Daoy (cell line): ENCODE data around the gene MEIOSIN. TPM values are rescaled to one million over a fixed set of nuclear protein-coding genes. Genes with fewer than 3 reads are reported as not detected.
A peak's percentile ranks its signal among the peaks of the same experiment; 100 is the strongest.
"Not testable (repeated sequence)": the region's sequence is repeated elsewhere in the genome, so short reads cannot be mapped to it uniquely, and the experiment has no call there.

Experiments
- DNase-seq: peaks from one replicate; pipeline ENCODE4 v3.0.0-alpha.2; 2015; ENCODE audit warnings: low read depth
- total RNA-seq: library from RNA; depleted of rRNA; stranded (reverse); fragments of >200 nt; shearing (Covaris generic); gene quantifications from 2 replicates; pipeline ENCODE4 v1.2.3, GENCODE V29; 2014

MEIOSIN gene
- total RNA-seq, 1 experiment from 2014 or later: not detected

DNA sequence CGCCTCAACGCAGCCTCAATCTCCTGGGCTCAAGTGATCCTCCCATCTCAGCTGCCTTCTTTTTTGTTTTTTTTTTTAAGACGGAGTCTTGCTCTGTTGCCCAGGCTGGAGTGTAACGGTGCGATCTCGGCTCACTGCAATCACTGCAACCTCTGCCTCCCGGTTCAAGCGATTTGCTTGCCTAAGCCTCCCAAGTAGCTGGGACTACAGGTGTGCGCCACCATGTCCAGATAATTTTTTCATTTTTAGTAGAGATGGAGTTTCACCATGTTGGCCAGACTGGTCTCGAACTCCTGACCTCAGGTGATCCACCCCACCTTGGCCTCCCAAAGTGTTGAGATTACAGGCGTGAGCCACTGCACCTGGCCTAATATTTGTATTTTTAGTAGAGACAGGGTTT is 13.2 kb upstream of the MEIOSIN start:
- not testable (repeated sequence) for DNase-seq

GRCh38 chr19:45728683-45729082 is 4.6 kb upstream of the MEIOSIN start:
- DNase-seq: not testable (repeated sequence)

DNA sequence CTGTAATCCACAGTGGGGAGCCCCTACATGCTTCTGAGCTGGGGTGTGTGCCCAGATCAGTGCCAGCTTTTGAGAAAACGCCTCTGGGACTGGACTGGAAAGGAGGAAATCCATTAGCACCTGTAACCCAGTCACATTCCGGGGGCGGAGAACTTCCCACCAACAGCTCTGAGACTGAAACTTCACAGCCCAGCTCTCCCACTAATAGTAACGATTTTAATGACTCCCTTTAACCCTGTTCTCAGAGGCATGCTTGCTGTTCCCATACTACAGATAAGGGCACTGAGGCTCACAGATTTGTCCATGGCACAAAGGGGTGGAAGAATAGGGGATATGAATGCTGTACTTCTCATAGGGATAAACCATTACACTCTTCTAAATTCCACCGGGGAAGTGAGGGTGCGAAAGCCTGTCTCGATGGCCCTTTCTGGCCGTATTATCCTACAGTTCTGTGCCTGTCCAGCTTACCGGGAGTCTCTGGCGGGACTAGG is 3.4 kb upstream of the MEIOSIN start:
- DNase-seq: peak; percentile 34

GRCh38 chr19:45730368-45731288 is 2.6 kb upstream of the MEIOSIN start, which contains the start of gene FBXO46:
TSS of gene FBXO46 (minus strand) at chr19:45730896. CDS start at chr19:45713495, 17,401 bp downstream.
- DNase-seq: peak; percentile 99

DNA sequence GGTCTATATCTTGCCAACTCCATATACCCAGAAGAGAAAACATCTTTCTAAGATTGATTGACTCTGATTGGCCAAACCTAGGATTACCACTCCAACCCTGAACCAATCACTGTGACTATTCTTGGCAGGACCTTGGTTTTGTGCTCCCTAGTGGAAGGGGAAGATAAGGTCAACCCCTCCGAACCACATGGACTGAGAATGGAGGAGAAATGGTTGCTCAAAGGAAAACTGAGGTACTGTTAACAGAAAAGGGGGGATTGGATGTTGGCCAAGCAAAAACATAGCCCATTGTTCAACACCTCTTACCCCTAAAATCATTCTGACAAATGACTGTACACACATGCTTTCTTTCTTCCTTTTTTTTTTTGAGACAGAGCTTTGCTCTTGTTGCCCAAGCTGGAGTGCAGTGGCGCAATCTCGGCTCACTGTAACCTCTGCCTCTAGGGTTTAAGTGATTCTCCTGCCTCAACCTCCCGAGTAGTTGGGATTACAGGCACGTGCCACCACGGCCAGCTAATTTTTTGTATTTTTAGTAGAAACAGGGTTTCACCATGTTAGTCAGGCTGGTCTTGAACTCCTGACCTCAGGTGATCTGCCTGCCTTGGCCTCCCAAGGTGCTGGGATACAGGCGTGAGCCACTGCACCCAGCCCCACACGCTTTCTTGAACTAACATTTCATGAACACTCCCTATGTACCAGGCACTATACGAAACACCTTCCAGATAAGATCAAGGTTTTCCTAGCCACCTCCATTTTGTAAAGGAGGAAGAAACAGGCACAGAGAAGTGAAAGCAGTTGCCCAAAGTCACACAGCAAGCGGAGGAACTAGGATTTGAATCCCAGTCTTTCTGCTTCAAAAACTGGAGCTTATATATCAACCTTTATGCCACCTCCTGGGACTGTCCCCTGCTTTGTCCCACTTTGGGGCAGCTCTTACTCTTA is 6.5 kb downstream of the MEIOSIN start:
- DNase-seq: peak; percentile 29

DNA sequence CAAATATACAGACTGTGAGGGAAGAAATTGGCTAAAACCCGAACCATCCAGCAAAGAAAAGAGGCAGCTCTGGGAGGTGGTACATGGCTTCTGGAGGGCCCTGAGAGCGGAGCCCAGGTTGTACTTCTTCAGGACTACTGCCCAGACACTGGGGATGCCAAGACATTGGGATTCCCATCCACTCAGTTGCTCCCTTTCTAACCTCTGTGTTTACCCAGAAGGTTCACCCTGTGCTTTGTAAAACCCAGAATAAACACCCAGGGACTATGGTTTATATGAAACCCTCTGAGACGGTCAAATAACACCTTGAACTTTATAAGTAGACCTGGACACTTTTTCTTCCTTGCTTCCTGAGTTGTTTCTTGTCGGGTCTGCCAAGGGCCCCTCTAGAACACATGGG is 9.7 kb downstream of the MEIOSIN start:
- DNase-seq: no peak

DNA sequence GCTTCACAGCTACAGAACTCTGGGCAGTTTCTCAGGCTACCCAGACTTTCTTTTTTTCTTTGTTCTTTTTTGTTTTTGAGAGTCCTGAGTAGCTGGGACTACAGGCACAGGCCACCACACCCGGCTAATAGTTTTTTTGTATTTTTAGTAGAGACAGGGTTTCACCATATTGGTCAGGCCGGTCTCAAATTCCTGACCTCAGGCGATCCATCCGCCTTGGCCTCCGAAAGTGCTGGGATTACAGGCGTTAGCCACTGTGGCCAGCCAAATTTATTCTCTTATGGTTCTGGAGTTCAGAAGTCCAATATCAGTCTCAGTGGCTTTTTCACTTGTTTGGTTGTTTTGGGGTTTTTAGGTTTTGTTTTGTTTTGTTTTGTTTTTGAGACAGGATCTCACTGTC is 12.4 kb downstream of the MEIOSIN start:
- no peak for DNase-seq

DNA sequence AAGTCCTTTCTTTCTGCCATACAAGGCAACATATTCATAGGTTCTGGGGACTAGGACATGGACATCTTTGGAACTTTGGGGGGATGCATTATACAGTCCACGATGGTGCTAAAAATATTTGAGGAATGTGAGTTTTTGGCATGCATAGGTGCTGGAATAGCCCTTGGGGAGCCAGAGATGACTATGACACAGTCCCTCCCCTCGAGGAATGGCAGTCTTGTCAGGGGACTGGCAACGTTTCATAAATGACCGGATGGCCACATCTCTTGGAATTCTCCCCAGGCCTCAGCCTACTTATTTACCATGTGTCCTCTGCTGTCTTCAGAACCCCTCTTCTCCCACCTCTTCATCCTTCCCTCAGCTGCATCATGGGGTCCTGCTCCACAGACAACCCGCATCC is 13.6 kb downstream of the MEIOSIN start:
- no peak for DNase-seq

GRCh38 chr19:45747513-45747912 is 14.3 kb downstream of the MEIOSIN start:
- no peak for DNase-seq

GRCh38 chr19:45751483-45751882 is 18.2 kb downstream of the MEIOSIN start:
- DNase-seq: not testable (repeated sequence)

DNA sequence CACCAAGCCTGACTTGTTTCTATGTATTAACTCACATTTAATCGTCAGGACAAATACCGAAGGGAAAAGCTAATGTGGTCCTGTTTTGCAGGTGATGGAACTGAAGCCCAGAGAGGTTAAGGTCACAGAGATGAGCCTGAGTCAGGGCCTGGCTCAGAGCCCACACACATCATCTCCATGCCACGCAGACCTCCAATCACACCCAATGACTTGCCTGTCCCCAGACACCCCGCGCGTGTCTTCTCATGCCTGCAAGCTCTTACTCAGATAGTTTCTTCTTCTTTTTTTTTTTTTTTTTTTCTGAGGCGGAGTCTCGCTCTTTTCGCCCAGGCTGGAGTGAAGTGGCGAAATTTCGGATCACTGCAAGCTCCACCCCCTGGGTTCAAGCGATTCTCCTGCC is 19.4 kb downstream of the MEIOSIN start:
- DNase-seq: peak; percentile 44

DNA sequence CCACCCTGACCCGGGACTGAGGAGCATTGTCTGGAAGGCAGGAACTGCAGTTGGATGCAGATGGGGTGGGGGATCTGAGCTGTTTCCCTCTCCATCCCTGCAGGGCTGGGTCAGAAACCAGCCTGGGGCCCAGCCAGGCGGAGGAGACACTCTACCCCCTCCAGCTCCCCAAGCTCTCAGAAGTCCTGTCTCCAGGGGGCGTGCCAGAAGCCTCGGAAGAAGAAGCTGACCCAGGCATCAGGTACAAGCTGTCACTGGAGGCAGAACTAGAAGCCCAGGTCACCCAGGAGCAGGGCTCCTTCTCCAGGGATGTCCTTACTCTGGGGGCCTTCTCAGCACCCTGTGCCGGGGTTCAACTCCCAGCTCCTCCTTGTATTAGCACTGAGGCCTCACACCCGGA is 20.3 kb downstream of the MEIOSIN start:
- DNase-seq: no peak

DNA sequence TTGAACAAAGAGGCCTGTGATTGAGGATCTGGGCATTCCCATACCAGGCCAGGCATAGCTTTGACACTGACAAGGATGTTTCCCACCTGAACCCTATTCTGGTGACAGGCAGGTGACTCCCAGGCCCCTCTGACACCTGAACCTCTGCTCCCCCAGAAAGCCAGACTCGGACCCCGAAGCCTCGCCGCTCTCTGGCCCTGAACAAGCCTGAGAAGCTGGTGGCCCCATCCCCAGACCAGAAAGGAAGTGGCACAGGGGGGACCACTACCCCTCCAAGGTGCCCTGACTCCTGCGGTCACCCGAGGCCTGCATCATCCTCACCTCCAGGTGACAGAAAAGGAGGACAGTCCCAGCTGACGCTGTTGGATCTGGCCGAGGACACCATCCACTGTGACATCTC is 21.1 kb downstream of the MEIOSIN start:
- no peak for DNase-seq

DNA sequence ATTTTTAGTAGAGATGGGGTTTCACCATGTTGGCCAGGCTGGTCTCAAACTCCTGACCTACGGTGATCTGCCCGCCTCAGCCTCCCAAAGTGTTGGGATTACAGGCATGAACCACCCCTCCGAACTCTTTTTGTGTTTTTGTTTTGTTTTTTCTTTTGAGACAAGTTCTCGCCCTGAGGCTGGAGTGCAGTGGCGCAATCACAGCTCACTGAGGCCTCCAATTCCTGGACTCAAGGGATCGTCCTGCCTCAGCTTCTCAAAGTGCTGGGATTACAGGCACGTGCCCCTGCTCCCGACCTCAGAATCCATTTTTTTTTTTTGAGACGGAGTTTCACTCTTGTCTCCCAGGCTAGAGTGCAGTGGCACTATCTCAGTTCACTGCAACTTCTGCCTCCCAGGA is 24.5 kb downstream of the MEIOSIN start:
- no peak for DNase-seq

DNA sequence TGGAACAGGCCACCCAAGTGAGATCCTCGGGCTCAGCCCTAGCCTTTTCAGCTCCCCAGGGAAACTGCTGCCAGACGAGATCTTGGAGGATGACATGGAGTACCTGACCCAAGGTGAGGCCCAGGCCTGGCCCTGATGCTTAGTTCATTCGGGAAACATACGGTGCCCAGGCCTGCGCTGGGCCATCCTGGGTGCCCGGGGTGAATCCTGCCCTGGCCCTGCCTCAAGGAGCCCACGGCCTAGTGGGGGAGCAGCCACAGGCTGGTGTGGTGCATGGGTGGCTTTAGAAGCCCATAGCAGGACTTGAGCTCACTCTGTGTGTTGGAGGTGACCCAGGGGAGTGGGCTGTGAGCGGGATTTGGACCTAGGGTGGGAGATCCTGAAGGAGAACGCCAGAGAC is 25.7 kb downstream of the MEIOSIN start:
- no peak for DNase-seq

DNA sequence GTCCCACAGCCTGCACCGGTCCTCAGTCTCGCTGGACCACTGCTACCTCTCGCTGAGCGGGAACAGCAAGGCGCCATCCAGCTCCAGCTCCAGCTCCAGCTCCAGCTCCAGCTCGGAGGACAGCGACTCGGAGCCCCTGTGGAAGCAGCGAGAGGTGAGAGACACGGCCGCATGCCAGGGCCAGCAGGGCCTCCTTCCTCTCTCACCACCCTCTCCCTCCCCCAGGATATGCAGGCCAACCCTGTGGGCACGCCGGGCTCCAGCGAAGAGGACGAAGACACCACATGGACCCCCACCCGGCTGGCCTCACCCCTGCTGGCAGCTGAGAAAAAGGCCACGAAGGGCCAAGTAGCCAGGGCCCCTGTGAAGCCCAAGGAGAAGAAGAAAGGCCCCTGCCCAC is 28.5 kb downstream of the MEIOSIN start:
- DNase-seq: no peak

DNA sequence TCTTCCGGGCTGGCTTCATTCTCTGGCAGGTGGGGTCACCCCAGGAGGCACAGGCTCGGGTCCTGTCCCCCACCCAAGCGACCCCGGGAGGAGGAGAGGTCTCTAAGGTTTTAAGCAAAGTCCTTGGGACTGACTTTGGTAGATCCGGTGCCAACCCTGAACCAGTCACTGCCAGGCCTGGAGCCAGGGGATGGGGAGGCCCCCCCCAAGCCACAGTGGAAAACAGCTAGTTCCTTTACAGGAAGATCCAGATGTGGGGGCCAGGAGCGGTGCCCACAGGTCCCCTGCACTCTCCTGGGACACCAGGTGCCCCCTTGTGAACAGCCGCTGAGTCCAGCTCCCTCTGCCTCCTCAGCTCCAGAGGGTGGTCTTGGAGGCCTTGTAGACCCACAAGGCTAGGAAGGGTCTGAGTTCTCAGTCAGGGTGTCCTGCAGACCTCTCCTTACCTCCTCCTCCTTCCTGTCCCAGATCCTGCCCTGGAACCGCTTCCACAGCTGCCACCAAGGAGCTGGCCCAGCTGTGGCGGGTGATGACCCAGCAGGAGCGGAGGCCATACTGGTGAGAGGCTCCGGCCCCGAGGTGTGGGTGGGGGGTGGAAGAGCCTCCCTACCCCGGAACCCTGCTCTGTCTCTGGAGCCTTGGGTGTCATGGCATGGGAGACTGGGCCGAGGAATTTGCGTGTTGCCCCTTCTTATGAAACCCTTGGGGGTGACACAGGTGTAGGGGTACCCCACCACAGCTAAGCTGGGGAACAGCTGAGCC is 29.8 kb downstream of the MEIOSIN start:
- no peak for DNase-seq

DNA sequence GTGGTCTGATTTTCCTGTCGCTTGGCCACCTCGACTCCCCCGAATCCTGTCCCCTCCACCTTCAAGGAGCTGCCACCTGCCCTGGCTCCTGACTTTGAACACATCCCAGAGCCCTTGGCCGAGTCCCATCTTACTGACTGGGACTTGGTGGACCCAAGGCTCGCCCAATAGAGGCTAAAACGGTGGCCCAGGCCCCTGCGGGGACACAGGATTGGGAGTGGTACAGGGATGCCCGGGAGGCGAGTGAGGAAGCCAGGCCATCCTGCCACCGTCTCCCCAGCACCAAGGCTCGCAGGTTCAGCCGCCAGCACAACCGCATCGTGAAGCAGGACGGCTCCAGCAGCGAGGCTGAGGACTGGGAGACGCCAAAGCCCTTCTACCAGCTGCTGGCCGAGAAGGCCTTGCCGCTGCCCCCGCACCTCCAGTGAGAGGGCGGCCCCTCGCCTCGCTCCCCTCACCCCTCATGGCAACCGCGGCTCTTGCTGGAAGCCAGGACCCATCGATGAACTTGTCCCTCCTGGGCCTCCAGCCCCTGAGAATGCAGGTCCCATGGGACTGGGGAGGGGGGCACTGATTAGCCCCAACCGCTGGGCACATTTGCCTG is 30.6 kb downstream of the MEIOSIN start:
- DNase-seq: no peak

GRCh38 chr19:45764475-45764874 is 31.2 kb downstream of the MEIOSIN start:
- no peak for DNase-seq

- no peak for DNase-seq
Observed at GRCh38 chr19:45764945-45765701, 31.9 kb downstream of the MEIOSIN start.
